ENCODE results near the gene PDIA5. TPM values are rescaled to one million over a fixed set of nuclear protein-coding genes. Genes with fewer than 3 reads are reported as not detected.

The PDIA5 gene
- total RNA-seq, 2 experiments from 2014 or later: 8.1 to 11.7 TPM

DNA sequence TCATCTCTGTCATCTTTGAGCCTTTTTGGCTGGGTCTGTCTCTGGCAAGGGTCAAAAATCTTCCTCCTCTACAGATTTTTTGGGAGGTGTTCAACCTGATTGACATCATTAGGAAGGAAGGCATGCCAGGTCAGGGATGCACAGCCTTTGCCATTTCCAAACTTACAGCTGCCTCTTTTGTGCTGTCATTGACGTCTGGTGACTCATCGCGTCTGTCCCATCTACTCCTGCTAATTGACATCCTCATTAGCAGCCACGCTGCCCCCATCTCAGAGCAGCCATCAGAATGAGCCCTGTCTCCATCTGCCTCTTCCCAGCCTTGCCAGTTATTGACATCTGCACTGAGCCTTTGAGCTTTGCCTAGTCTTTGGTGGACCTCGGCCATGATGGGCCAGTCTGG lies 53.0 kb downstream of the PDIA5 start:
- H3K4me2 ChIP-seq (ENCODE audit: low read length): no peak overlapping the region
- TF ChIP-seq, protein P1, sequence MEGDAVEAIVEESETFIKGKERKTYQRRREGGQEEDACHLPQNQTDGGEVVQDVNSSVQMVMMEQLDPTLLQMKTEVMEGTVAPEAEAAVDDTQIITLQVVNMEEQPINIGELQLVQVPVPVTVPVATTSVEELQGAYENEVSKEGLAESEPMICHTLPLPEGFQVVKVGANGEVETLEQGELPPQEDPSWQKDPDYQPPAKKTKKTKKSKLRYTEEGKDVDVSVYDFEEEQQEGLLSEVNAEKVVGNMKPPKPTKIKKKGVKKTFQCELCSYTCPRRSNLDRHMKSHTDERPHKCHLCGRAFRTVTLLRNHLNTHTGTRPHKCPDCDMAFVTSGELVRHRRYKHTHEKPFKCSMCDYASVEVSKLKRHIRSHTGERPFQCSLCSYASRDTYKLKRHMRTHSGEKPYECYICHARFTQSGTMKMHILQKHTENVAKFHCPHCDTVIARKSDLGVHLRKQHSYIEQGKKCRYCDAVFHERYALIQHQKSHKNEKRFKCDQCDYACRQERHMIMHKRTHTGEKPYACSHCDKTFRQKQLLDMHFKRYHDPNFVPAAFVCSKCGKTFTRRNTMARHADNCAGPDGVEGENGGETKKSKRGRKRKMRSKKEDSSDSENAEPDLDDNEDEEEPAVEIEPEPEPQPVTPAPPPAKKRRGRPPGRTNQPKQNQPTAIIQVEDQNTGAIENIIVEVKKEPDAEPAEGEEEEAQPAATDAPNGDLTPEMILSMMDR (conservative IDR thresholded peaks at IDR 0.05; ENCODE audit: low read length): no peak
- no peak for TF ChIP-seq EZH2phosphoT487 (IDR thresholded peaks at IDR 0.05; ENCODE audit: borderline replicate concordance, low read depth, low read length)
- CTCF ChIA-PET (ENCODE audit: unreplicated experiment): no interaction called here
- BruUV-seq (replicated peaks): no TSS peak
- no peaks in the 10 kb centered on the region for H3K9me3 ChIP-seq (ENCODE audit: low read length)
- H3K27ac ChIP-seq (ENCODE audit: low read depth, low read length, poor library complexity, severe bottlenecking): no peak overlapping the region
- H3K36me3 ChIP-seq (ENCODE audit: insufficient read depth, low read length): no peaks in the 10 kb centered on the region; the same call in 1 of the 2 replicates
- intact Hi-C loops (cut with micrococcal nuclease; ENCODE audit: unreplicated experiment): no loop called here
- no peak overlapping the region for H2AFZ ChIP-seq (ENCODE audit: low read length)
- H3K4me3 ChIP-seq (ENCODE audit: low read depth, low read length, poor library complexity, severe bottlenecking): no peak overlapping the region
- POLR2A ChIA-PET: interaction anchor here (0.6 kb wide), 1 partner anchor 636 kb away, joined by 3 read pairs; no protein-coding TSS in a partner anchor
- H3K79me2 ChIP-seq (ENCODE audit: insufficient read depth, low read depth, low read length): no peaks in the 10 kb centered on the region
- DNase-seq (ENCODE audit: low spot score): no peak
- H4K20me1 ChIP-seq (ENCODE audit: insufficient read depth, low read length): no peaks in the 10 kb centered on the region
- H3K4me1 ChIP-seq (ENCODE audit: insufficient read depth, low read length, poor library complexity, severe bottlenecking): no peaks in the 10 kb centered on the region
- no peaks in the 10 kb centered on the region for H3K9me2 ChIP-seq (ENCODE audit: insufficient read depth, low read length)

DNA sequence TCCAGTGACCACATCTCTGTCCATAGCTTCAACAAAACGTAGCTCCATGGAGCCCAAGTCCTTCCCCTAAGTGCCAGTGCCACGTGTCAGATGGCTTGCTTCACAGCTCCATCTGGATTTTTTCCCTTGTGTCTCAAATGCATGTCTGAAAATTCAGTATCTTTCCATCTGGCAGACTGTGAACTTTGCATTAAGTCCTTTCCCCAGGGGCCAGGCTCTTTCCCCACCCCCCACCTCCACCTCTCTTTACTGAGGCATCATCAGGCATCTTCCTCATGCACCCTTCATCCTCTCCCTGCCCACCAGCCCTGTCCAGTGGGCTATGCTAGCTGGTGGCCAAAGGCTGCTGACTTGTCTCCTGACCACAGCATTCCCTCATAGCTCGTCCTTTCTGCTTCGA lies 53.7 kb downstream of the PDIA5 start:
- no peak overlapping the region for H3K4me3 ChIP-seq (ENCODE audit: low read depth, low read length, poor library complexity, severe bottlenecking)
- H3K27ac ChIP-seq (ENCODE audit: low read depth, low read length, poor library complexity, severe bottlenecking): no peak overlapping the region
- no peaks in the 10 kb centered on the region for H4K20me1 ChIP-seq (ENCODE audit: insufficient read depth, low read length)
- DNase-seq (ENCODE audit: low spot score): no peak
- no peak overlapping the region for H3K4me2 ChIP-seq (ENCODE audit: low read length)
- no TSS peak for BruUV-seq (replicated peaks)
- no peaks in the 10 kb centered on the region for H3K9me3 ChIP-seq (ENCODE audit: low read length)
- no peaks in the 10 kb centered on the region for H3K9me2 ChIP-seq (ENCODE audit: insufficient read depth, low read length)
- POLR2A ChIA-PET: interaction anchor here (0.6 kb wide), 1 partner anchor 635 kb away, joined by 3 read pairs; no protein-coding TSS in a partner anchor
- no peak overlapping the region for H2AFZ ChIP-seq (ENCODE audit: low read length)
- TF ChIP-seq EZH2phosphoT487 (IDR thresholded peaks at IDR 0.05; ENCODE audit: borderline replicate concordance, low read depth, low read length): no peak
- TF ChIP-seq, protein P1 (conservative IDR thresholded peaks at IDR 0.05; ENCODE audit: low read length): no peak
- H3K4me1 ChIP-seq (ENCODE audit: insufficient read depth, low read length, poor library complexity, severe bottlenecking): no peaks in the 10 kb centered on the region
- intact Hi-C loops (cut with micrococcal nuclease; ENCODE audit: unreplicated experiment): no loop called here
- no peaks in the 10 kb centered on the region; the same call in 1 of the 2 replicates for H3K36me3 ChIP-seq (ENCODE audit: insufficient read depth, low read length)
- CTCF ChIA-PET (ENCODE audit: unreplicated experiment): no interaction called here
- no peaks in the 10 kb centered on the region for H3K79me2 ChIP-seq (ENCODE audit: insufficient read depth, low read depth, low read length)

DNA sequence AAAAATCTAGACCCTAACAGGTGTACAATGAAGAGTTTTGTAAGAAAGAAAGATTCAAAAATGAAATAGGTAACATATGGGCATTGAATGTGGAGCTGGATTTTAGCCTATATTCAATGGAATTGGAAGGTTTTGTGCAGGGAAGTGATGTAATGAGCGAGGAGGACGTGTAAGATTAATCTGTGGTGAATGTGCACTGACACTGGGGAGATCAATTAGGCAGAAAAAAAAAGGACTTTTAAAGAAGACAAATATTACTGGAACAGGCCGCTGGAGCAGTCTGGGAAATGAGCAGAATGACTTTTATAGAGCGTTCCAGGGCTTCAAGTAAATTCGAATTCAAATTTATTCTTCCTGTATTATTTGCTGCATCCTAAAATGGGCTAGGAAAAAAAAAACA lies 55.2 kb downstream of the PDIA5 start:
- H3K9me2 ChIP-seq (ENCODE audit: insufficient read depth, low read length): no peaks in the 10 kb centered on the region
- TF ChIP-seq, protein P1 (conservative IDR thresholded peaks at IDR 0.05; ENCODE audit: low read length): no peak
- BruUV-seq (replicated peaks): no TSS peak
- H3K4me2 ChIP-seq (ENCODE audit: low read length): no peak overlapping the region
- H2AFZ ChIP-seq (ENCODE audit: low read length): no peak overlapping the region
- intact Hi-C loops (cut with micrococcal nuclease; ENCODE audit: unreplicated experiment): no loop called here
- DNase-seq (ENCODE audit: low spot score): no peak
- ChIA-PET CTCF (ENCODE audit: unreplicated experiment) (interaction anchor here (1.4 kb wide), 1 partner anchor 179 kb away, joined by 3 read pairs; no protein-coding TSS in a partner anchor), POLR2A (no interaction called here)
- no peaks in the 10 kb centered on the region for H4K20me1 ChIP-seq (ENCODE audit: insufficient read depth, low read length)
- H3K9me3 ChIP-seq (ENCODE audit: low read length): no peaks in the 10 kb centered on the region
- H3K27ac ChIP-seq (ENCODE audit: low read depth, low read length, poor library complexity, severe bottlenecking): no peak overlapping the region
- no peaks in the 10 kb centered on the region for H3K4me1 ChIP-seq (ENCODE audit: insufficient read depth, low read length, poor library complexity, severe bottlenecking)
- no peaks in the 10 kb centered on the region for H3K79me2 ChIP-seq (ENCODE audit: insufficient read depth, low read depth, low read length)
- no peak overlapping the region for H3K4me3 ChIP-seq (ENCODE audit: low read depth, low read length, poor library complexity, severe bottlenecking)
- H3K36me3 ChIP-seq (ENCODE audit: insufficient read depth, low read length): no peaks in the 10 kb centered on the region
